SK-N-SH (cell line): ENCODE measurements around the gene MTCH1.

Experiments
- CTCF ChIP-seq: fragments of 200-600 bp; sonication (generic); IDR thresholded peaks from 2 replicates; pipeline ENCODE4 v1.6.1; 2017; ENCODE audit warnings: antibody characterized with exemption, mild to moderate bottlenecking, moderate library complexity
- ELF1 ChIP-seq: IDR thresholded peaks from 2 replicates; pipeline ENCODE4 v1.4.0; 2012
- EP300 ChIP-seq, 2 experiments: IDR thresholded peaks; 2 replicates each; pipeline versions ENCODE4 v1.4.0 to v1.6.1; 2012; ENCODE audit warnings: borderline replicate concordance in 1 of 2, low read depth in 1 of 2, low read length in 1 of 2
- NFIC ChIP-seq: IDR thresholded peaks from 2 replicates; pipeline ENCODE4 v1.4.0; 2012; ENCODE audit warnings: borderline replicate concordance
- POLR2AphosphoS5 ChIP-seq: IDR thresholded peaks from 2 replicates; pipeline ENCODE4 v1.6.1; 2012; ENCODE audit warnings: low read depth, low read length
- RFX5 ChIP-seq: IDR thresholded peaks from 2 replicates; pipeline ENCODE4 v1.6.1; 2012; ENCODE audit warnings: mild to moderate bottlenecking, improper control_type of control experiment, low read length
- TAF1 ChIP-seq: IDR thresholded peaks from 2 replicates; pipeline ENCODE4 v1.6.1; 2012; ENCODE audit warnings: low read depth, mild to moderate bottlenecking, low read length, moderate library complexity, borderline replicate concordance
- YY1 ChIP-seq: IDR thresholded peaks from 2 replicates; pipeline ENCODE4 v1.4.0; 2012; ENCODE audit warnings: low read depth, mild to moderate bottlenecking

- TF ChIP-seq CTCF (no peak), POLR2AphosphoS5 (no peak), YY1 (no peak), ELF1 (no peak), TAF1 (no peak), EP300 (IDR thresholded peaks at IDR 0.05; ENCODE audit: borderline replicate concordance in 1 of 2, low read depth in 1 of 2, low read length in 1 of 2) (no peak), RFX5 (no peak), NFIC (no peak)
Measured at GRCh38 chr6:37006793-37007339, 20.9 kb upstream of the MTCH1 start.
